ENCODE results near the gene MND1. TPM values are rescaled to one million over a fixed set of nuclear protein-coding genes. Genes with fewer than 3 reads are reported as not detected.

The MND1 gene
- total and polyA plus RNA-seq, 12 donors: 0.20 to 1.7 (median 0.34) TPM; not detected in 6

DNA sequence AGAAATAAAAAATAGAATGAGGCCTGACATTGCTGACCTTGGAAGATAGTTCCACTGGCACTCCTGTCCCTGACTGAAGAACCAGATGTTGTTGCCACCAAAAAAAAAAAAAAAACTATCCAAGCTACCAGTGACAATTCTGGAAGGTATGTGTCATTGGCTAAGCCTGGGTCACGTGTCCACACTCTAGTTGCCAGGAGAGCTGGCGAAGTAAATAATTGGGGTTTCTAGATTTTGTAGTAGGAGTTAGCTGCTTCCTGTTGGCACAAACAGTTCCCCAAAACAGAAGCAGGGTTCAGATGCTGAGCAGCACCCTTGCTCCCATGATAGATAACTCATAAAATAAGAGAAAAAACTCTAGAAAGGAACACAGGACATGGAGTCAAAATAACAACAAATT, 20.5 kb downstream of the MND1 start:
- no peak overlapping the region for H3K4me3 ChIP-seq
- intact Hi-C loops (cut with DNase I): no loop called here
- WGBS, 2 donors: 97 to 98% methylated on average over 2 of the region's 2 CpGs
- no peak overlapping the region for H3K27ac ChIP-seq
- no peak for DNase-seq
- H3K27me3 ChIP-seq: no peaks in the 10 kb centered on the region
- H3K9me3 ChIP-seq: peaks cover 0 to 7% (median 0%) of the 10 kb centered on the region in 11 donors
- H3K36me3 ChIP-seq: no peaks in the 10 kb centered on the region
- TF ChIP-seq, protein P1, sequence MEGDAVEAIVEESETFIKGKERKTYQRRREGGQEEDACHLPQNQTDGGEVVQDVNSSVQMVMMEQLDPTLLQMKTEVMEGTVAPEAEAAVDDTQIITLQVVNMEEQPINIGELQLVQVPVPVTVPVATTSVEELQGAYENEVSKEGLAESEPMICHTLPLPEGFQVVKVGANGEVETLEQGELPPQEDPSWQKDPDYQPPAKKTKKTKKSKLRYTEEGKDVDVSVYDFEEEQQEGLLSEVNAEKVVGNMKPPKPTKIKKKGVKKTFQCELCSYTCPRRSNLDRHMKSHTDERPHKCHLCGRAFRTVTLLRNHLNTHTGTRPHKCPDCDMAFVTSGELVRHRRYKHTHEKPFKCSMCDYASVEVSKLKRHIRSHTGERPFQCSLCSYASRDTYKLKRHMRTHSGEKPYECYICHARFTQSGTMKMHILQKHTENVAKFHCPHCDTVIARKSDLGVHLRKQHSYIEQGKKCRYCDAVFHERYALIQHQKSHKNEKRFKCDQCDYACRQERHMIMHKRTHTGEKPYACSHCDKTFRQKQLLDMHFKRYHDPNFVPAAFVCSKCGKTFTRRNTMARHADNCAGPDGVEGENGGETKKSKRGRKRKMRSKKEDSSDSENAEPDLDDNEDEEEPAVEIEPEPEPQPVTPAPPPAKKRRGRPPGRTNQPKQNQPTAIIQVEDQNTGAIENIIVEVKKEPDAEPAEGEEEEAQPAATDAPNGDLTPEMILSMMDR (IDR thresholded peaks at IDR 0.05): no peak
- no peaks in the 10 kb centered on the region for H3K4me1 ChIP-seq
- ATAC-seq: peak in 2 of 8 donors; percentile 11 to 49

DNA sequence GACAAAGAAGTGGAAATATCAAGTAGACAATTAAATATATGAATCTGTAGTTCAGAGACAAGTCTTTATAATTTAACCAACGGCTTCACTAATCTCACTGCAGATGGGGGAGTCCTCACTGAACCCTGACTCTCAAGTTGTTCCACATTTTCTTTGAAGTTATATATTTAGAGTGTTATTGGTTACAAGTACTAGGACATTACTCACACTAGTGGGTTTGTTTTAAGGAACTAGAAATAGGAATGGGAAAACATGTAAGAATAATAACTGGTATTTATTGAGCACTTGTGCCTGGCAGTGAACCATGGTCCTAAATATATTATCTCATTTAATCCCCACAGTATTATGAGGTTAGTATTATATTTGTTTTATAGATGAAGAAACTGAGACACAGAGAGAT, 22.0 kb downstream of the MND1 start:
- H3K27ac ChIP-seq: no peak overlapping the region
- H3K9me3 ChIP-seq: peaks cover 0 to 7% (median 0%) of the 10 kb centered on the region in 11 donors
- H3K4me3 ChIP-seq: no peak overlapping the region
- no peaks in the 10 kb centered on the region for H3K4me1 ChIP-seq
- no peaks in the 10 kb centered on the region for H3K36me3 ChIP-seq
- TF ChIP-seq, protein P1 (IDR thresholded peaks at IDR 0.05): no peak
- H3K27me3 ChIP-seq: no peaks in the 10 kb centered on the region
- 87 to 92% methylated on average over 1 of the region's 1 CpG for WGBS, 2 donors
- intact Hi-C loops (cut with DNase I): no loop called here
- ATAC-seq (no peak), DNase-seq (no peak)

DNA sequence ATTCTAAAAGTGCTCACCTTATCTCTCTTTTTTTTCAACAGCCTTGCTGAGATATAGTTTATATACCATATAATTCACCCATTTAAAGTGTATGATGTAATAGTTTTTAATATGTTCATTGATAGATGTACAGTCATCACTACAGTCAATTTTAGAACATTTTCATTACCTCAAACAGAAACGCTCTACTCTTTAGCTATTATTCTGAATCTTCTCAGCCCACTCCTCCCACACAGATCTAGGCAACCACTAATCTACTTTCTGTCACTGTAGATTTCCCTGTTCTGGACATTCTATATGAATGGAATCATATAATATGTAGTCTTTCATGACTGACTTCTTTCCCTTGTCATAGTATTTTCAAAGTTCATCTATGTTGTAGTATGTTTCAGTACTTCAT, 22.6 kb downstream of the MND1 start:
- Histone ChIP-seq H3K4me1 (no peaks in the 10 kb centered on the region), H3K36me3 (no peaks in the 10 kb centered on the region), H3K27me3 (no peaks in the 10 kb centered on the region), H3K4me3 (no peak overlapping the region), H3K9me3 (peaks cover 0 to 7% (median 0%) of the 10 kb centered on the region in 11 donors), H3K27ac (no peak overlapping the region)
- ATAC-seq: no peak
- intact Hi-C loops (cut with DNase I): no loop called here
- 80 to 82% methylated on average over 1 of the region's 1 CpG for WGBS, 2 donors
- no peak for DNase-seq
- TF ChIP-seq, protein P1 (IDR thresholded peaks at IDR 0.05): no peak

DNA sequence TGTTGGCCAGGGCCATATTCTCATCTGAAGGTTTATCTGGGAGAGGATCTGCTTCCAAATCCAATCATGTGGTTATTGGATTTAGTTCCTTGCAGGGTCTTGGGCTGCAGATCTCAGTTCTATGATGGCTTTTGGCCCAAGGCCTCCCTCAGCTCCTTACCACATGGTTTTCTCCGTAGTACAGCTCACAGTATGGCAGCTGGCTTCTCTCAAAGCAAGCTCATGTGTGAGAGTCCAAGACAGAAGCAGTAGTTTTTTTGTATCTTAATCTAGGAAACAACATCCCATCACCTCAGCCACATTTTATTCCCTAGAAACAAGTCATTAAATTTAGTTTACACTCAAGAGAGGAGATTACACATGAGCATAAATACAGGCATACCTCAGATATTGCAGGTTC, 24.5 kb downstream of the MND1 start:
- 88 to 96% methylated on average over 1 of the region's 1 CpG for WGBS, 2 donors
- peaks cover 0 to 25% (median 4%) of the 10 kb centered on the region in 11 donors for H3K9me3 ChIP-seq
- TF ChIP-seq, protein P1 (IDR thresholded peaks at IDR 0.05): no peak
- no peaks in the 10 kb centered on the region for H3K36me3 ChIP-seq
- intact Hi-C loops (cut with DNase I): no loop called here
- H3K27me3 ChIP-seq: no peaks in the 10 kb centered on the region
- H3K27ac ChIP-seq: no peak overlapping the region
- DNase-seq (no peak), ATAC-seq (no peak)
- H3K4me1 ChIP-seq: no peaks in the 10 kb centered on the region
- no peak overlapping the region for H3K4me3 ChIP-seq

Data from heart right ventricle (tissue), 16 donors.